ENCODE results near the gene DENND4B.
"Not testable (repeated sequence)": the region's sequence is repeated elsewhere in the genome, so short reads cannot be mapped to it uniquely, and the experiment has no call there.

The DENND4B gene

DNA sequence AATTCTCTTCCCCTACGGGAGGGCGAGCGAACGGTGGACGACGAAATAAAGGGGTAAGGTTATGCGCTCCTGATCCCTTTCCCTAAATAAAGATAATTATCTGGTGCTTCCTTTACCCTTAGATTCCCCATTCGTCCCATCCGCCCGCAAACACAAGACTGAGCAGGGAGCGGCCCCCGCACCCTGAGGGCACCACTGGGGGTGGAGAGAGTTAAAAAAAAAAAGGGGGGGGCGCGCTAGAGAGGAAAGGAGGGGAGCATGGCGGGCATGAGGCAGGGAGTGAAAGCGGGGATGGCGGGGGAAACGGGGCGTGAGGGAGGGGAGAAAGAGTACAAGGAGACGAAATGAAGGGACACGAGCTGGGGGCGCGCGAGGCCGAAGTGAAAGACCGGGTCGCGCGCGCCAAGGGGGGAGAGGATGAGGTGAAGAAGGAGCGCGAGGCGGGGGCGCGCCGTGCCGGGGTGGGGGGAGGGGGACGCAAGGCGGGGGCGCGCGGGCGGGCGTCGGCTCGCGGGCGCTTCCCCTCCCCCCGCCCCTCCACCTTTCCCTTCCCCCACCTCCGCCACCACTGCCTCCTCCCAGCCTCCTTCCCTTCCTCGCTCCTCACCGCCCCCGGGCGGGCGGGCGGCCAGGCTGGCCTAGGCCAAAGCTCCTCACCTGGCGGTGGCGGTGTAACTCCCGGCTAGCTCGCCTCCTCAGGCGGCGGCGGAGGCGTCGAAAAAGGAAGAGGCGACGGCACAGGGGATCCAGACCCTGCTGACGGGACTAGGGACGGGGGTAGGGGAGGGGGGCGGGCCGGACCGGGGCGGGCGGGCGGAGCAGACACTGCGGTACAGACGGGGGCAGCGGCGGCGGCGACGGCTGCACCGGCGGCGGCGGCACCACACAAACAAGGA lies 24.2 kb downstream of the DENND4B start:
- peak; percentile 65 for DNase-seq

DNA sequence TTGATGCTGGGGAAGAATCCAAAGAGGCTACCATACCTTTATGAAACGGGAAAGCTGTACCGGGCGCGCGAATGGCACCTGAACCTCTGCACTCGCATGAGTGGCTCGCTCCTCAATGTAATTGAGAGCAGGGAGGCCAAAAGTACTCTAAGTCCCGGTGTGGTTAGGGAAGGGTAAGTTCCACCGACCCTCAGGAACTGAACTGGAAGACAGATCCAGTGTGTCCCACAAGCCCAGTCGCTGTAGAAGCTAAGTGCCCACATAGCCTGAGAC lies 24.8 kb downstream of the DENND4B start:
- no peak for DNase-seq

DNA sequence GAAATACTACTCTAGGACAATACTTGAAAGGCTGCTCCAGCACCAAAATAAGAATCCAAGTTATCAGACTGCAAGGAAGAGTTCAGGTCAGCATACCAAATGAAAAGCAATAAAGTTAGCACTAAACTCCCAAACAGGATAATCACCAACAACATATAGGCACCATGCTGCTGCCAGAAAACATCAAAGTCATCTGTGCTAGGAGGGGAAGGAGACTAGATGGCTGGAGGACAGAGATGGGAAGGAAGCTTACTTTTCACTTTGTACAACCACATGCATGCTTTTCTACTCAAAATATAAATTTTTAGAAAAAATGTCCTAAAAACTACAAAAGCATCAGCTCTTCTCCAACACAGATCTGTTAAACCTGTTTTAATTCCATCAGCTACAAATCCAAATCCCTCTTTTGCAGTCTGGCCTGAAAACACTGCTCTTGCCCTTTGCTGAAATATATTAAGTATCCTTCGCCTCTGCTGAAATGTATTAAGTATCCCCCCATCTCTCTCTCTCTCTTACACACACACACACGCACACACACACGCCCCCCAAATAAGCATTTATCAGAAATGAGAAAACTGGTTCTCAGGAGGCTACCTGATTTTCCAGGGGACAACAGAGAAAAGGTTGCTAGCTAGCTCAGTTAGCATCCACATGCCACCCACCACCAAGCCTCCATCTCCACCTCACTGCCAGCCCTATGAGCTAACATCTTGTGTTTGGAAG lies 25.3 kb downstream of the DENND4B start:
- no peak for DNase-seq

DNA sequence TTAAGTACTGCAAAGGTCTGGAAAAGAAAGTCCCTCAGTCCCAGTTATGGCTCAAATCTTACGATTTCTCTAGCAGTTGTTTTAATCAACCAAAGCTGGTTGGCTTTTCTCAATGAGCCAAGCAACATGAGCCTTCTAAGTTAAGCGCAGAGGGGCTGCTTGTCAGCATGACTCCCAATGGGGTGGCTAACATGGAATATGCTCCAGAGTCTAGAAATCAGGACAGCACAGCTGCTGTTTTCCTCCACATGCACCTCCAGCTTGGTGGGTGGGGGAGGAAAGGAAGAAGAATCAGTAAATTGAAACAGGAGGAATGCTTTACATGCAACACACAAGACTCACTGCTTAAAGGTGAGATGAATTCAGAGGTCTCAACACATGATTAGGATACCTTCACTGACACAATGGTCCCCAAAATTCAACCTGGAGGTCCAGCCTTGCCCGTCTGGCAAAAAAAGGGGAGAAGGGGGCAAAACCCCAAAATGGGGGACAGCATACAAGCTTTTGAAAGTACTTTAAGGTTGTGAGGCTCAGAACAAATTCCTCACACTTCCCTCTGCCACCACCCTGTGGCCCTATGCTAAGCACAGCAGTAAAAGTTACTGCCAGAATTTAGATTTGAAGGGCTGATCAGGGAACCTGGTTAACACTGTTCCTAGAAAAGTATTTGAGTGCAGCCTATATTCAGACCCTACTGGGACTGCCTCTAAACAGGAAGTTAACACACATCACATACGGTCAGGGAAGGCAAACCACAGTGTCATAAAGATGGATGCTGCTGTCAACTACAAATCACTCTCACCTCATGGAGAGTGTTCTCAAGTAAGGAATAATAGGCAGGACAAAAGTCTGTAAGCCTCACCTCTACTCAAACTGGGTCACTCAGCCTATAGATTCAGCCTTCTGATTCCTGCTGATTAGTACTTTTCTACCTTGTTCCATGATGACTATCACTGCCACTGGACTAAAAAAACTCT lies 26.4 kb downstream of the DENND4B start:
- no peak for DNase-seq

DNA sequence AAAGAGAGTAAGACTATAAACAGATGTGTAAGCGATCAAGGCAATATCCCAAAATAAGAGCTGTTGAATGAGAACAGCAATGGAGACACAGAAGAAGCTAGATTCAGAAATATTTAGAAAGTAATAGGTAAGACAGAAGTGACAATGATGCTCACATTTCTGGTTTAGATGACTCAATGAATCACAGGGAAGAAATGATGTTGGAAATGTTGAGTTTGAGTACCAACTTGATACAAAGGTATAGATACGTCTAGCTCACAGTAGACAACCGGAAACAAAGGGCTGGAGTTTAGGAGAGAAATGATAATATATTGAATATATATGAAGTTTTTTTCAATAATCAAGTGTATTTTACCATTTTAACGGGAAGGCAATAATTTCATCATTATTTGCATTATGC lies 30.2 kb downstream of the DENND4B start:
- DNase-seq: no peak

DNA sequence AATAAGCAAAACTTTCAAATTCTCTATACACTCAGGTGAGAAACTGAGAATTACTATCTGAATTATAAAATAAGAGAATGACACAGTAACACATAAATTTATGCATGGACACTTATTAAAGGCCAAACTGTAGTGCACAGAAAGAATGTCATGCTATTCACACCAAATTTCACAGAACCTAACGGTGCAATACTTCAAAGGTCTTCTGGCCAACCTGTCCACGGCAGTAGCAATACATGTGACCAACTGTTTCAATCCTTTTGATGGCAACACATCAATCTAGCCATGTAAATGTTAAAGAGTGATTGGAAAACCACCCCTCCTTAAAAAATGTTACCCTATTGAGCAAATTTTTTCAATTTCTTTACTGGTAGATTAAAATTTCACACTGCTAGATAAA lies 34.2 kb downstream of the DENND4B start:
- DNase-seq: no peak

DNA sequence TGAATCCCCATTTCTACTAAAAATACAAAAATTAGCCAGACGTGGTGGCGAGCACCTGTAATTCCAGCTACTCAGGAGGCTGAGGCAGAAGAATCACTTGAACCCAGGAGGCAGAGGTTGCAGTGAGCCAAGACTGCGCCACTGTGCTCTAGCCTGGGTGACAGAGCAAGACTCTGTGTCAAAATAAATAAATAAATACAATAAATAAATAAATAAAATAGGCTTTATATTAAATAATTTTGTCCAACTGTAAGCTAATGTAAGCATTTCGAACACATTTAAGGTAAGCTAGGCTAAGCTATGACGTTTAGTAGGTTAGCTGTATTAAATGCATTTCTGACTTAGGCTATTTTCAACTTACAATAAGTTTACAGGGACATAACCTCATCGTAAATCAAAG lies 36.0 kb downstream of the DENND4B start:
- DNase-seq: not testable (repeated sequence)

DNA sequence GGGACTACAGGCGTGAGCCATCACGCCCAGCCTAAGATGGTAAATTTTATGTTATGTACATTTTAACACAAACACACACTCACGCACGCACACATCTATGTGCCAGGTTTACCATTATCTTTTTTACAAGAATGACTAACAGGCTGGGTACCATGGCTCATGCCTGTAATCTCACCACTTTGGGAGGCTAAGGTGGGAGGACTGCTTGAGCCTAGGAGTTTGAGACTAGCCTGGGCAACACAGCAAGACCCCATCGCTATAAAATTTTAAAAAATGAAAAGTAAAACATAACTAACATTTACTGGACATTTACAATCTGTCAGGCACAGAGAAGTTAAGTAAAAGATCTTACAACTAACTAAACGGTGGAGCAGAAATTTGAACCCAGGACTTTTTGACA lies 38.4 kb downstream of the DENND4B start:
- no peak for DNase-seq

DNA sequence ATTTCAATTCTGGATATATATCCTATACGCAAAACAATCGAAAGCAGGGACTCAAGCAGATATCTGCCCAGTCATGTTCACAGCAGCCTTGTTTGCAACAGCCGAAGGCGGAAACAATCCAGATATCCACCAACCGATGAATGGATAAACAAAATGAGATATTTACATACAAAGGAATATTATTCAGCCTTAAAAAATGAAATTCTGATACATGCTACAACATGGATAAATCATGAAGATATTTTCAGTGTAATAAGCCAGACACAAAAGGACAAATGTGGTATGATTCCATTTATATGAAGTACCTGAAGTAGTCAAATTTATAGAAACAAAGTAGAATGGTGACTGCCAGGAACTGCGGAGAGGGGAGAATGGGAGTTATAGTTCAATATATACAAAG lies 39.4 kb downstream of the DENND4B start:
- DNase-seq: no peak

DNA sequence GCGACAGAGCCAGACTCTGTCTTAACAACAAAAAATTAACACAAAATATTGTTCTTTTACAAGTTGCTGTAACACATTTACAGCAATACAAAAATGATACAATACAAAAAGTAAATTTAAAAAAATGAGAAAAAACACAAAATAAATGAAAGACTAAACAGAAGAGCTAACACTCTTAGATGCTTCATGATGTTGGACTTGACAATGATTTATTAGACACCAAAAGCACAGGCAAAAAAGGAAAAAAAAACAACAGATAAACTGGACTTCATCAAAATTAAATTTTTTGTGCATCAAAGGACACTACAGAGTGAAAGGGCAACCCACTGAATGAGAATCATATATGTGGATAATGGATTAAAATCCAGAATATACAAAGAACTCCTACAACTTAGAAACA lies 40.1 kb downstream of the DENND4B start:
- no peak for DNase-seq

DNA sequence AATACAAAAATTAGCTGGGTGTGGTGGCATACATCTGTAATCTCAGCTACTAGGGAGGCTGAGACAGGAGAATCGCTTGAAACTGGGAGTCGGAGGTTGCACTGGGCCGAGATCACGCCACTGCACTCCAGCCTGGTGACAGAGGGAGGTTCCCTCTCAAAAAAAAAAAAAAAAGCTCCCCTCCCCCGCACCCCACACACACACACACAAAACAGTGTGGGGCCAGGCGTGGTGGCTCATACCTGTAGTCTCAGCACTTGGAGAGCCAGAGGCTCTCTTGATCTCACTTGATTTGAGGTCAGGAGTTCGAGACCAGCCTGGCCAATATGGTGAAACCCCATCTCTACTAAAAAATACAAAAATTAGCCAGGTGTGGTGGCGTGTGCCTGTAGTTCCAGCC lies 40.6 kb downstream of the DENND4B start:
- not testable (repeated sequence) for DNase-seq

DNA sequence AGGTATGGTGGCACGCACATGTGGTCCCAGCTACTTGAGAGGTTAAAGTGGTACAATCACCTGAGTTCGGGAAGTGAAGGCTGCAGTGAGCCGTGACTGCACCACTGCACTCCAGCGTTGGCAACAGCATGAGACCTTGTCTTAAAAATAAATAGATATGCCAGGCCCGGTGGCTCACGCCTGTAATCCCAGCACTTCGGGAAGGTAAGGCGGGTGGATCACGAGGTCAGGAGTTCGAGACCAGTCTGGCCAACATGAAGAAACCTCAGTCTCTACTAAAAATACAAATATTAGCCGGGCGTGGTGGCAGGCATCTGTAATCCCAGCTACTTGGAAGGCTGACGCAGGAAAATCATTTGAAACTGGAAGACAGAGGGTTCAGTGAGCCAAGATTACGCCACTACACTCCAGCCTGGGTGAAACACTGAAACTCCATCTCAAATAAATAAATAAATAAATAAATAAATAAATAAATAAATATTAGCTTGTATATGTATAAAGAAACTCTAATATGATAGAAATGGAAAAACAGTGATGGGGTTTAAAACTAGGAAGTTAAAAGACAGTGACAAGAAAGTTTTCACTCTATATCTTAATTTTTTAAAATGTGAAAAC lies 42.6 kb downstream of the DENND4B start:
- DNase-seq: no peak

DNA sequence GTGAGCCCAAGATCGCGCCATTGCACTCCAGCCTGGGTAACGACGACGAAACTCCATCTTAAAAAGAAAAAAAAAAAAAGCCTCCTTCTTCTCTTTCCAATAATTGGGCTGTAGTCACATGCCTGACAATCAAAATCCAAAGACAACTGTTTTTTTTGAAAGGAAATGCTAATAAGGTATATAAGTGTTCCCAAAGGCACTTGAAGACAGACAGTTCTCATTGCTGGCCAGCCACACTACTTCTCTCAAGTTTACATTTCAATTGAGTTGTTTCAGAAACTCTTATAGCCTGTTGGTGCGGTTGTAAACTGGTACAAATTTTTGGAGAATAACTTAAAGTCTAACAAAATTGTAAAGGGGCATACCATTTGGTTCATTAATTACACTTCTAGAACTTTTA lies 47.0 kb downstream of the DENND4B start:
- DNase-seq: no peak

DNA sequence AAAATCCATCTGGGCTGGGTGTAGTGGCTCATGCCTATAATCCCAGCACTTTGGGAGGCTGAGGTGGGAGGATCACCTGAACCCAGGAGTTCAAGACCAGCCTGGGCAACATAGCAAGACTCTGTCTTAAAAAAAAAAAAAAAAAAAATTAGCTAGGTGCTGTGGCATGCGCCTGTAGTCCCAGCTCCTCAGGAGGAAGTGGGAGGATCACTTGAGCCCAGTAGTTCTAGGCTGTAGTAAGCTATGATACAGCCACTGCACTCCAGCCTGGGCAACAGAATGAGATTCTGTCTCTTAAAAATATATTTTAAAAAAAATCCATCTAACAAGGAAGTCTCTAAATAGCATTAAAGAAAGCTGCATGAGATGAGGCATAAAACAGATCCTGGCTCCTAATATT lies 50.7 kb downstream of the DENND4B start:
- not testable (repeated sequence) for DNase-seq

DNA sequence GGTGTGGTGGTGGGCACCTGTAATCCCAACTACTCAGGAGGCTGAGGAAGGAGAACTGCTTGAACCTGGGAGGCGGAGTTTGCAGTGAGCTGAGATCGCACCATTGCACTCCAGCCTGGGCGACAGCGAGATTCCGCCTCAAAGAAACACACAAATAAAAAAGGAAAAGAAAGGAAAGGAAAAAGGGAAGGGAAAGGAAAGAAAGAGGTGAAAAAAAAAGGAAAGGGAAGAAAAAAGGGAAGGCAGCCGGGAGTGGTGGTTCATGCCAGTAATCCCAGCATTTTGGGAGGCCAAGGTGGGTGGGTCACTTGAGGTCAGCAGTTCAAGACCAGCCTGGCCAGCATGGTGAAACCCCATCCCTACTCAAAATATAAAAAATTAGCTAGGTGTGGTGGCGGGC lies 55.5 kb downstream of the DENND4B start:
- DNase-seq: not testable (repeated sequence)

DNA sequence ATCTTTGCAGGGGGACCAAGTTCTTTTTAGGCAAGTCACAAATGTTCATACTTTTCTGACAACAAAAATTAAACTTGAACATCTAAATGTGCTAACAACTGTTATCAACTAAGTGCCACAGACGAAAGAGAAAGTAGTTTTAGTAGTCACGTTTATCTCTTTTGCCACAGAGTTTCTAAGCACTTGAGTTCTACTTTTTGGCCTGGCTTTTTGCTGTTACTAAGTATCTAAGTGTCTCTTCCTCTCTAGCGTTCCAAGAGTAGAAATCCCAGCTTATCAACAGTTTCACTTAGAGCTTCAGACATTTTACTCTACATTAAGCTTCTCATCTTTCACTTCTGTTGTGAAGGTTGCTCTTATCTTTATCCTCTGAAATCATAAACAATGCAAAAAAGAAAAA lies 58.0 kb downstream of the DENND4B start:
- no peak for DNase-seq

DNA sequence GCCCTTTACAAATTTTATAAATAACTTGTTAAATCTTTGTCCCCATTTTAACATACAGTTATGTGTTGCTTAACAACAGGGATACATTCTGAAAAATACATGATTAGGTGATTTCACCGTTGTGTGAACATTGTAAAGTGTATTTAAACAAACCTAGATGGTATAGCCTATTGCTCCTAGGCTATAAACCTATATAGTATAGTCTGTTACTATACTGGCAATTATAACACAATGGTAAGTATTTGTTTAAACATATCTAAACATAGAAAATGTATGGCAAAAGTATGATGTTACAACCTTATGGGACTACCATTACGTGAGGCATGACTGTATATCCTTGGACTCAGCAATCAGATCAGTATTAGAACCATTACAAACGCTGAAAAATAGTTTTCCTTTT lies 60.4 kb downstream of the DENND4B start:
- DNase-seq: no peak

DNA sequence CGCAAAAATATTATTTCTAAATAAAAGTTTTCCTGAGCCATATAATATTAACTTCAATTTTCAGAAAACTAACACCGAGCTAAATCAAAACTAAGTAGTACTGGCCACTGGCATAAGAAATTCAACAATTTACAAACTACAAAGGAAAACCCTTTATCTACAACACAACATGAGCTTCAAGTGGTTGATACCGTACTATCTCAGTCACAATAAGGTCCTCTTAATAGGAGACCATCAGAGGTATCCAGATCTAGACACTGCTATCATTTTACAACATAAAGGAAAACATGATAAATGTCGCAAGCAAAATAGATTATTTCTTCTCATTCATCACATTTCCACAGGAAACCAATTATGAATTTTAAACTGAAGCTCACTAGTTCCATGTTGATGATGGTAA lies 63.3 kb downstream of the DENND4B start:
- no peak for DNase-seq

DNA sequence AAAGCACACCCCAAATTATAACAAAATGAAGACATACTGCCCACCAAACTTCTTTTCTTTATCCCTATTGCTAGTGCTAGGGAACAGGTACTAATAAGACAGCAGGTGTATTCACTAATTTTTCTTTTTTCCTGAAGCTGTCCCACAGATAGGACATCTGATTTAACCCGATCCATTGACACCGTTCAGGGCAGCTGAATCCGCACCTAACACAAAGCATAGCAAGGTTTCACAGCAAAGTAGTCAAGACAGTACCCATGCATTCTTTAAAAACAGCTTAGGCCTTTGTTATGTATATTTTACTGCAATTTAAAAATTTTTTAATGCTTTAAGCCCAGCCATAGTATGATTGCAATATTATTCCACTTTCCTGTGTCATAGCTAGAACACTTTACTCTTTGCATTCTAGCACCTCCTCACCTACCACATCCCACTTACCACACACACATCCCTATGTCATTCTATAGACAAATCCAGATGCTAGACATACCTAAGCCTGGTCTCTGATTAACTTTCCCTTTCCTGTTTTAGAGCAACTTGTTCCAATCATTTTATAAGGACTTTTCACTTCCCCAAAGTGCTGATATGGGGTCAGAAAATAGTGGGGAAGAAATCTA lies 64.1 kb downstream of the DENND4B start:
- no peak for DNase-seq

DNA sequence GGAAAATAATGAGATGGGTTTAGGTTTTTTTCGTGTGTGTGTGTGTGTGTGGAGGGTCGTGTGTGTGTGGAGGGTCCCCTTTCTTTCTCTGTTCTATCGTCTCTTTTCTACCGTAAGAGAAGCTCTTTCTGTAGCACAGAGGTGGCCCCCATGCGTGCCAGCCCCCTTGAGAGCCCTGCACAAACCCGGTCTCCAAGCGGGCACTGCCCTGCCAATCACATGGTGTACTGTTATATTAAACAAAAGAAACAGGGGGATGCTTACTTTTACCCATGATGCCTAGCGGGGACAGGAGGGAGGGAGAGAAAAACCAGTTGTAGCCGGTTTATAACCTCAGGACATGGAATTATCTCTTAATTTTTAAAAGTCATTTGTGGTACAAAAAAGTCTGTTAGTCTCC lies 64.8 kb downstream of the DENND4B start:
- no peak for DNase-seq

DNA sequence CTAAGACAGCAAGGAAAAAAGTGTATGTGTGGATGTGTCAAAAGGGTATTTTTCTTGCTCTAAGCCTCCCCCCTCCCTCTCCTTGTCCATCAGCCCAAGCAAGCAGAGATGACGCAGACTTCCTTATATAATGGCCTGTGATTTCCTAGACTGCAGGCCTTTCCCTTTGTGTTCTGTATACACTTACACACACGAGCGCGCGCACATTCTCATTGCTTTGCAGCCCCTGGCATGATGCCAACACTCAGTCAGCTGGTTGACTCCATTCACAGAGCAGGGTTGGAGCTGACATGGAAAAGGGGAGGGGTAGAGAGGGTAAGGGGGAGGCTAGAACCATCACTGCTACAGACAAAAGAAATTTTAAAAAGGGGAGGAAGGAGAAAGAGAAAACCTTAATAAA lies 65.6 kb downstream of the DENND4B start:
- DNase-seq: peak; percentile 32

DNA sequence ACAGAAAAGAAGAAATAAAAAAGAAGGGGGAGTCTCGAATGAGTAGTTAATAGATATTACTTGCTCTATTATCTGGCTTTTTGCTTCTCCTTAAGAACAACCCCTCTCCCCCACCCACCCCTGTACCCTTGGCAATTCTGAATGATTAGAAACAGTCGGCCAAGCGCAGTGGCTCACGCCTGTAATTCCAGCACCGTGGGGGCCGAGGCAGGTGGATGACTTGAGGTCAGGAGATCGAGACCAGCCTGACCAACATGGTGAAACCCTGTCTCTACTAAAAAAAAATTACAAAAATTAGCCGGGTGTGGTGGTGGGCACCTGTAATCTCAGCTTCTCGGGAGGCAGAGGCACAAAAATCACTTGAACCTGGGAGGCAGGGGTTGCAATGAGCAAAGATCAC lies 66.5 kb downstream of the DENND4B start:
- no peak for DNase-seq

Data from activated naive CD4-positive, alpha-beta T cell treated with anti-CD3 and anti-CD28 coated beads, Interleukin-2, amount 50 U/mL, for 16 hours (primary cell).